Measurements from ENCODE around the gene DGKQ.

DNA sequence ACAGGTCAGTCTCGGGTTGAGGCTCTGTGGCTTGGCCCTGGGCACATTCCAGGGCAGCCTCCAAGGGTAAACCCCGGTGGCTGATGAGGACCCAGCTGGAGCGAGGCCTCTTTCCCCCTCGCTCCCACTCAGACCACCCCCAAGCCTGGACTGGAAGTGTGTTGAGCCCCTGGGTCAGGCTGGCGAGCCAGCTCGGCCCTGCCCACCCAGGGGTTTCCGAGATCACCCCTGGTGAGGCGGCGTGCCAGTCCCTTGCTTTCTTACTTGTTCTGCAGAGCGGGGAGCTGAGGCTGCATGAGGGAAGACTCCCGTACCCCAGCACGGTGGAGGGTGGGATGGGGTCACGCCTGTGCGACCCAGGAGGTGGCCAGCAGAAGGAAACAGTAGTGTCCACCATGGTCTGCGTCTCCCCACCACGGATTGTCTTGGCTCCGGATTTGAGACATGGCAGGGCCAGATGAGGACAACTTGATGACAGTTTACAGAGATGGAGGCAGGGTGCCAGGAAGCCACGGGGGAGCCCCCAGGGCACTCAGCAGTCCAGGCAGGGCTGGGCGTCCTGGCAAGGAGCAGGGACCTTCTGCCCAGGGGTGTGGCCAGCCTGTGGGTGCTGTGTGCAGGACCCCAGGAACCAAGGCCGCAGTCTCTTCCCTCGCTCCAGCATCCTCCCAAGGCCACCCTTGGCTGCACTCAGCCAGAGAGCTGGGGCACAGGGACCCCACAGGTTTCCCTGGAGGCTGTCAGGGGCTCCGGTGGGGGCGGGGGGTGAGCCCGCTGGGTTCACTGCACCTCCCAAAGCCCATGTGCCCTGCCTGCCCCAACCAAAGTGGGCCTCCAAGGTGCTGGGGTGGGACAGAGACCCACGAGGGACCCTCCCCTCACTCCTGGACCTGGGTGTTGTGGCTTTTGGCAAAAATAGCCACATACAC is 31.5 kb upstream of the DGKQ start:
- TF ChIP-seq, protein P1, sequence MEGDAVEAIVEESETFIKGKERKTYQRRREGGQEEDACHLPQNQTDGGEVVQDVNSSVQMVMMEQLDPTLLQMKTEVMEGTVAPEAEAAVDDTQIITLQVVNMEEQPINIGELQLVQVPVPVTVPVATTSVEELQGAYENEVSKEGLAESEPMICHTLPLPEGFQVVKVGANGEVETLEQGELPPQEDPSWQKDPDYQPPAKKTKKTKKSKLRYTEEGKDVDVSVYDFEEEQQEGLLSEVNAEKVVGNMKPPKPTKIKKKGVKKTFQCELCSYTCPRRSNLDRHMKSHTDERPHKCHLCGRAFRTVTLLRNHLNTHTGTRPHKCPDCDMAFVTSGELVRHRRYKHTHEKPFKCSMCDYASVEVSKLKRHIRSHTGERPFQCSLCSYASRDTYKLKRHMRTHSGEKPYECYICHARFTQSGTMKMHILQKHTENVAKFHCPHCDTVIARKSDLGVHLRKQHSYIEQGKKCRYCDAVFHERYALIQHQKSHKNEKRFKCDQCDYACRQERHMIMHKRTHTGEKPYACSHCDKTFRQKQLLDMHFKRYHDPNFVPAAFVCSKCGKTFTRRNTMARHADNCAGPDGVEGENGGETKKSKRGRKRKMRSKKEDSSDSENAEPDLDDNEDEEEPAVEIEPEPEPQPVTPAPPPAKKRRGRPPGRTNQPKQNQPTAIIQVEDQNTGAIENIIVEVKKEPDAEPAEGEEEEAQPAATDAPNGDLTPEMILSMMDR (IDR thresholded peaks at IDR 0.05; ENCODE audit: low read length): no peak
- TF ChIP-seq EZH2 (optimal IDR thresholded peaks at IDR 0.05; ENCODE audit: low read depth, low read length): no peak
- TF ChIP-seq EZH2phosphoT487 (IDR thresholded peaks at IDR 0.05; ENCODE audit: low read length): no peak
